Measurements from ENCODE around the gene HTR3E. TPM values are rescaled to one million over a fixed set of nuclear protein-coding genes. Genes with fewer than 3 reads are reported as not detected.
A peak's percentile ranks its signal among the peaks of the same experiment; 100 is the strongest.

Gene HTR3E
- total RNA-seq, 4 donors from 2014 or later: not detected

DNA sequence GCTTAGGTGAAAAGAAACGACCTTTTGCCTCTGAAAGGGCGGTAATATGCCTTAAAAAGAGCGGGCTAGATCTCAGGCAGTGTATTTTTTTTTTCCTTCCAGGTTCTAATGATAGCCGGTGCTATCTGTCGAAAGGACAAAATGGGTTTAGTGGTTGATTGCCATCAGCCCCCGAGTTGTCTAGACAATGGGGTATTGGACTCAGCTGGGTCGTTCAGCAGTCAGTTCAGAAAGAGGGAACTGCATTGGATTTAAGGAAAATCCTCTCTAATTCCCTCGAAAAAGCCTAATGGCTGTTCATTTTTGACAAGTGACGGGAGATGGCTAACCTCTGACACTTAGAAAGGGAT is 39.0 kb downstream of the HTR3E start:
- 1 to 2% methylated on average over 9 of the region's 9 CpGs for WGBS, 2 donors
- Histone ChIP-seq H3K27me3 (no peaks in the 10 kb centered on the region), H3K27ac (peak overlapping the region; percentile 73 to 95 (median 88)), H3K4me3 (peak overlapping the region; percentile 80 to 98 (median 96)), H3K9me3 (no peaks in the 10 kb centered on the region), H3K4me1 (peaks cover 0 to 32% (median 8%) of the 10 kb centered on the region in 4 donors), H3K36me3 (peaks cover 0 to 36% (median 0%) of the 10 kb centered on the region in 3 donors)
- no peak for DNase-seq (ENCODE audit: low spot score in 2 of 2)
- TF ChIP-seq, protein P1, sequence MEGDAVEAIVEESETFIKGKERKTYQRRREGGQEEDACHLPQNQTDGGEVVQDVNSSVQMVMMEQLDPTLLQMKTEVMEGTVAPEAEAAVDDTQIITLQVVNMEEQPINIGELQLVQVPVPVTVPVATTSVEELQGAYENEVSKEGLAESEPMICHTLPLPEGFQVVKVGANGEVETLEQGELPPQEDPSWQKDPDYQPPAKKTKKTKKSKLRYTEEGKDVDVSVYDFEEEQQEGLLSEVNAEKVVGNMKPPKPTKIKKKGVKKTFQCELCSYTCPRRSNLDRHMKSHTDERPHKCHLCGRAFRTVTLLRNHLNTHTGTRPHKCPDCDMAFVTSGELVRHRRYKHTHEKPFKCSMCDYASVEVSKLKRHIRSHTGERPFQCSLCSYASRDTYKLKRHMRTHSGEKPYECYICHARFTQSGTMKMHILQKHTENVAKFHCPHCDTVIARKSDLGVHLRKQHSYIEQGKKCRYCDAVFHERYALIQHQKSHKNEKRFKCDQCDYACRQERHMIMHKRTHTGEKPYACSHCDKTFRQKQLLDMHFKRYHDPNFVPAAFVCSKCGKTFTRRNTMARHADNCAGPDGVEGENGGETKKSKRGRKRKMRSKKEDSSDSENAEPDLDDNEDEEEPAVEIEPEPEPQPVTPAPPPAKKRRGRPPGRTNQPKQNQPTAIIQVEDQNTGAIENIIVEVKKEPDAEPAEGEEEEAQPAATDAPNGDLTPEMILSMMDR (IDR thresholded peaks at IDR 0.05): no peak
- no peak for TF ChIP-seq EP300 (IDR thresholded peaks at IDR 0.05)
- no peak for TF ChIP-seq POLR2A (IDR thresholded peaks at IDR 0.05)

DNA sequence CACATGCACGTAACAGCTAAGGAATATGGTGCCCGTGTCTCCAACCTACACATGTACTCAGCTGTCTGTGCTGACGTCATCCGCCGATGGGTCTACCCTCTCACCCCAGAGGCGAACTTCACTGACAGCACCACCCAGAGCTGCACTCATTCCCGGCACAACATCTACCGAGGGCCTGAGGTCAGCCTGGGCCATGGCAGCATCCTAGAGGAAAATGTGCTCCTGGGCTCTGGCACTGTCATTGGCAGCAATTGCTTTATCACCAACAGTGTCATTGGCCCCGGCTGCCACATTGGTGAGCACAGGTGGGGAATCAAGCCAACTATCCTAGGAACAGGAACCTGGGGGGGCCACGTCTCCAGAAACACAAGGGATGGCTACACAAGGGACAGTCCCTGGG is 43.6 kb downstream of the HTR3E start:
- DNase-seq (ENCODE audit: low spot score in 2 of 2): no peak
- H3K36me3 ChIP-seq: peaks cover 6 to 81% (median 20%) of the 10 kb centered on the region in 3 donors
- no peak overlapping the region for H3K4me3 ChIP-seq
- TF ChIP-seq EP300 (IDR thresholded peaks at IDR 0.05) (no peak), POLR2A (IDR thresholded peaks at IDR 0.05) (no peak)
- TF ChIP-seq, protein P1 (IDR thresholded peaks at IDR 0.05): no peak
- no peaks in the 10 kb centered on the region for H3K27me3 ChIP-seq
- H3K27ac ChIP-seq: no peak overlapping the region
- H3K4me1 ChIP-seq: peaks cover 0 to 34% (median 8%) of the 10 kb centered on the region in 4 donors
- no peaks in the 10 kb centered on the region for H3K9me3 ChIP-seq
- 87 to 96% methylated on average over 10 of the region's 10 CpGs for WGBS, 2 donors

DNA sequence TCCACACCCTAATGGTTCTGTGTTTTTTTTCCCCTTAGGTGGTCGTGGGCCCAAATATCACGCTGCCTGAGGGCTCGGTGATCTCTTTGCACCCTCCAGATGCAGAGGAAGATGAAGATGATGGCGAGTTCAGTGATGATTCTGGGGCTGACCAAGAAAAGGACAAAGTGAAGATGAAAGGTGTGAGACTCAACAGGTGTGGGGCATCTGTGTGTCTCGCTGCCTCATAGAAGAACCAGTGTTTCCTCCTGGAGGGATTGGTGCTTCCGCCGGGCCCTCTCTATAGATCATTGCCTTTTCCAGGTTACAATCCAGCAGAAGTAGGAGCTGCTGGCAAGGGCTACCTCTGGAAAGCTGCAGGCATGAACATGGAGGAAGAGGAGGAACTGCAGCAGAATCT is 45.3 kb downstream of the HTR3E start:
- H3K9me3 ChIP-seq: no peaks in the 10 kb centered on the region
- DNase-seq (ENCODE audit: low spot score in 2 of 2): no peak
- no peak overlapping the region for H3K4me3 ChIP-seq
- H3K36me3 ChIP-seq: peaks cover 6 to 96% (median 20%) of the 10 kb centered on the region in 3 donors
- 88 to 98% methylated on average over 7 of the region's 7 CpGs for WGBS, 2 donors
- H3K27ac ChIP-seq: no peak overlapping the region
- no peaks in the 10 kb centered on the region for H3K27me3 ChIP-seq
- H3K4me1 ChIP-seq: peaks cover 0 to 18% (median under 1%) of the 10 kb centered on the region in 4 donors
- no peak for TF ChIP-seq POLR2A (IDR thresholded peaks at IDR 0.05)
- no peak for TF ChIP-seq EP300 (IDR thresholded peaks at IDR 0.05)
- TF ChIP-seq, protein P1 (IDR thresholded peaks at IDR 0.05): no peak

DNA sequence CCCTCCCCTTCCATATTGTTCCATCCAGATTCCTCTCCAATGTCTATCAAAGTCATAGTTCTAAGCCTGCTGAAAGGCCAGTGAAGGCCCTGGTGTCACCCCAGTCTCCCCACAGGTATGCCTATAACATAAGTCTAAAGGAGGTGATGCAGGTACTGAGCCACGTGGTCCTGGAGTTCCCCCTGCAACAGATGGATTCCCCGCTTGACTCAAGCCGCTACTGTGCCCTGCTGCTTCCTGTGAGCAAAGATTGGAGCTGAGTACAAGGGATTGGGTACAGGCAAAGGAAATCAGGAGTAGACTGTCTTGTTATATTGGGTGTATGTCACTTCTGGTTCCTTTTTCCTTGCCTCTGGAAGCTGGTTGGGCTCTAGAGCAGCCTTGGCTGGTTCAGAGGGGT is 46.5 kb downstream of the HTR3E start:
- peaks cover 6 to 85% (median 20%) of the 10 kb centered on the region in 3 donors for H3K36me3 ChIP-seq
- no peak overlapping the region for H3K4me3 ChIP-seq
- DNase-seq (ENCODE audit: low spot score in 2 of 2): no peak
- no peak overlapping the region for H3K27ac ChIP-seq
- TF ChIP-seq, protein P1 (IDR thresholded peaks at IDR 0.05): no peak
- TF ChIP-seq POLR2A (IDR thresholded peaks at IDR 0.05): no peak
- TF ChIP-seq EP300 (IDR thresholded peaks at IDR 0.05): no peak
- WGBS, 2 donors: 89 to 93% methylated on average over 3 of the region's 3 CpGs
- H3K4me1 ChIP-seq: peaks cover 0 to 8% (median 0%) of the 10 kb centered on the region in 4 donors
- no peaks in the 10 kb centered on the region for H3K27me3 ChIP-seq
- H3K9me3 ChIP-seq: no peaks in the 10 kb centered on the region

DNA sequence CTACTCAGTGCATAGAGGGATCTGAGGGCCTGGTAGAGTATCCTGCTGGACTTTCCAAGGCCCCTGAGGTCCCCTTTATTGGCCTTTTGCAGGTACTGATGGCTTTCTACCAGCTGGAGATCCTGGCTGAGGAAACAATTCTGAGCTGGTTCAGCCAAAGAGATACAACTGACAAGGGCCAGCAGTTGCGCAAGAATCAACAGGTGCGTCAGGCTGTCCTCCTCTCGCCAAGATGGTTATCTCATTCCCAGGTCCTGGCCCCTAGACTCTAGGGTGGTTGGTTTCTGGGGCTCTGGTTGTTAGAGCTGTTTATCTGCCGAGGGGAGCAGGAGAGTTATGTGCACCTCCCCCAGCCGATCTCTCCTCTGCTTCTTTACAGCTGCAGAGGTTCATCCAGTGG is 47.6 kb downstream of the HTR3E start:
- Histone ChIP-seq H3K9me3 (no peaks in the 10 kb centered on the region), H3K27me3 (no peaks in the 10 kb centered on the region), H3K4me3 (no peak overlapping the region), H3K36me3 (peaks cover 6 to 74% (median 20%) of the 10 kb centered on the region in 3 donors), H3K4me1 (peaks cover 0 to 8% (median 0%) of the 10 kb centered on the region in 4 donors), H3K27ac (no peak overlapping the region)
- DNase-seq (ENCODE audit: low spot score in 2 of 2): no peak
- 80 to 81% methylated on average over 5 of the region's 5 CpGs for WGBS, 2 donors
- TF ChIP-seq EP300 (IDR thresholded peaks at IDR 0.05): no peak

DNA sequence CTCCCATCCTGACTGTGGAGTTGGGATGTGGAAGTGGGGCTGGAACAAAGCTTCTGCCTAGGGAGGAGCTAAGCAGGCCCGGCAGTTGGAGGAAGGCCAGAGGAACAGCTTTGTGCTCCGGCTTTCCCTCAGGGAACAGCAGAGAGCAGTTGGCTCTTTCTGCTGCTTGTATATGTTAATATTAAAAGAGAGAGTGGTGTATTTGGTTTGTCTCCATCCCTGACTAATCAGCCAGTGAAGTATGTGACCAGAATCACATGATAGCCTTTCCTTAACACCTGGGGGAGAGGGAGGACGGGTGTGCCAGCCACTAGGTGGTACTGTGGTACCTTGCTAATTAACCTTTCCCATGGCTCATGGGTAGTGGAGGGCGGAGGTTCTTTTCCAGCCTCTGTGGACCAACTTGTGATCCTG is 48.3 kb downstream of the HTR3E start:
- DNase-seq (ENCODE audit: low spot score in 2 of 2): no peak
- 27% methylated on average over 4 of the region's 4 CpGs for WGBS, 2 donors
- H3K9me3 ChIP-seq: no peaks in the 10 kb centered on the region

More for the DNA sequence above, 48.3 kb downstream of the HTR3E start:
- H3K4me3 ChIP-seq: no peak overlapping the region
- H3K36me3 ChIP-seq: peaks cover 6 to 68% (median 20%) of the 10 kb centered on the region in 3 donors
- no peak overlapping the region for H3K27ac ChIP-seq
- H3K27me3 ChIP-seq: no peaks in the 10 kb centered on the region
- TF ChIP-seq EP300 (IDR thresholded peaks at IDR 0.05) (no peak), POLR2A (IDR thresholded peaks at IDR 0.05) (no peak)
- TF ChIP-seq, protein P1 (IDR thresholded peaks at IDR 0.05): peak in 2 of 5 experiments; percentile 12 to 18
- H3K4me1 ChIP-seq: peaks cover 0 to 8% (median 0%) of the 10 kb centered on the region in 4 donors

Data from tibial nerve (tissue), 4 donors.